PC-9 (cell line): ENCODE results near the gene FLNB.

Experiments used
- EZH2 ChIP-seq: fragments of 200-600 bp; sonication (generic); IDR thresholded peaks from 2 replicates; pipeline ENCODE4 v1.8.0; 2017; ENCODE audit warnings: antibody characterized with exemption, low read depth
- TF ChIP-seq, protein P1 (sequence below): fragments of 200-600 bp; sonication (generic); conservative IDR thresholded peaks from 2 replicates; pipeline ENCODE4 v1.6.1; 2017; ENCODE audit warnings: mixed run types, antibody characterized with exemption, mild to moderate bottlenecking, moderate library complexity

DNA sequence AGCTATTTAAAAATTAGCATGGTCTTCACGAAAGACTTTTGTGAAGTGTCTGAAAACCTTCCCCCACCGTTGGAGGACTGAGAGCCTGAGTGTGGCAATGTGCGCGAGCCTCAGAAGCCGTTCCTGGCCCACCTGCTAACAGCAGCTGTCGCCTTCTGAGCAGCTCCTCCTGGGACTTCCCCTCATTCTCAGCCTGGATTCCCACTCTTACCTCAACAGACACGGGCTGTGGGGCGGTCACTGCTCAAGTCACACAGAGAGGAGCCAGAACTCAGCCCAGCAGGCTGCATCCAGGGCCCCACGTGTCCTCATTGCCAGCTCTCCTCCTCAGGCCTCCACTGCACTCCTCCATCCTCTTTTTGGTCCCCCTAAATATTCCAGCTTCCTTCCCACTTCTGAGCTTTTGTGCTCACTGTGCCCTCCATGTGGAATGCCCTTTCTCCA, 194.7 kb downstream of the FLNB start:
- TF ChIP-seq, protein P1, sequence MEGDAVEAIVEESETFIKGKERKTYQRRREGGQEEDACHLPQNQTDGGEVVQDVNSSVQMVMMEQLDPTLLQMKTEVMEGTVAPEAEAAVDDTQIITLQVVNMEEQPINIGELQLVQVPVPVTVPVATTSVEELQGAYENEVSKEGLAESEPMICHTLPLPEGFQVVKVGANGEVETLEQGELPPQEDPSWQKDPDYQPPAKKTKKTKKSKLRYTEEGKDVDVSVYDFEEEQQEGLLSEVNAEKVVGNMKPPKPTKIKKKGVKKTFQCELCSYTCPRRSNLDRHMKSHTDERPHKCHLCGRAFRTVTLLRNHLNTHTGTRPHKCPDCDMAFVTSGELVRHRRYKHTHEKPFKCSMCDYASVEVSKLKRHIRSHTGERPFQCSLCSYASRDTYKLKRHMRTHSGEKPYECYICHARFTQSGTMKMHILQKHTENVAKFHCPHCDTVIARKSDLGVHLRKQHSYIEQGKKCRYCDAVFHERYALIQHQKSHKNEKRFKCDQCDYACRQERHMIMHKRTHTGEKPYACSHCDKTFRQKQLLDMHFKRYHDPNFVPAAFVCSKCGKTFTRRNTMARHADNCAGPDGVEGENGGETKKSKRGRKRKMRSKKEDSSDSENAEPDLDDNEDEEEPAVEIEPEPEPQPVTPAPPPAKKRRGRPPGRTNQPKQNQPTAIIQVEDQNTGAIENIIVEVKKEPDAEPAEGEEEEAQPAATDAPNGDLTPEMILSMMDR, result no peak
- no peak for TF ChIP-seq EZH2
